T-cell (primary cell): ENCODE measurements around the gene SATB2. TPM values are rescaled to one million over a fixed set of nuclear protein-coding genes. Genes with fewer than 3 reads are reported as not detected.

ENCODE experiments used
- ATAC-seq, 4 experiments: fragments of 200-7000 bp in 3 of 4; fragments of 150-1000 bp in 1 of 4; cut with Tn5 transposase; replicated peaks in 1 of 4; 1 replicate in 3 of 4; 2 replicates in 1 of 4; pipeline ENCODE4 v1.10.0; 2021; ENCODE audit warnings: moderate library complexity in 3 of 4, mild to moderate bottlenecking in 2 of 4, moderate number of reproducible peaks in 1 of 4
- CTCF ChIA-PET, 2 donors: fragments of 300-600 bp; sonication (Branson Sonifier 250); formaldehyde crosslinking; loops; one replicate each; lab custom pipeline; 2022; ENCODE audit warnings: antibody characterized with exemption in 2 of 2; lab: Charles Lee
- POLR2A ChIA-PET, 2 donors: fragments of 300-600 bp; sonication (Branson Sonifier 250); formaldehyde crosslinking; loops; one replicate each; lab custom pipeline; 2022; ENCODE audit warnings: antibody characterized with exemption in 2 of 2; lab: Charles Lee
- DNase-seq, 35 experiments: peaks; one replicate each; pipeline versions ENCODE4 v3.0.0 to v3.0.0-alpha.2; 2013 to 2023
- H3K27ac ChIP-seq: one replicate; pipeline ENCODE4 v1.5.1; 2013; ENCODE audit warnings: low read length
- H3K27me3 ChIP-seq, 2 experiments: replicated peaks in 1 of 2; 1 replicate in 1 of 2; 2 replicates in 1 of 2; pipeline versions ENCODE4 v1.6.1 to v1.7.0; 2013; ENCODE audit warnings: low read length in 1 of 2, mixed read lengths in 1 of 2; ENCODE audit not compliant: control insufficient read depth in 2 of 2, insufficient read depth in 2 of 2; ENCODE audit errors: extremely low read depth in 1 of 2
- H3K36me3 ChIP-seq, 2 donors: 1 replicate in 1 of 2; 2 replicates in 1 of 2; pipeline versions ENCODE4 v1.6.1 to v1.7.0; 2013; ENCODE audit warnings: low read length in 1 of 2; ENCODE audit not compliant: control insufficient read depth in 2 of 2, insufficient read depth in 1 of 2; ENCODE audit errors: extremely low read depth in 1 of 2
- H3K4me1 ChIP-seq, 2 experiments: 1 replicate in 1 of 2; 2 replicates in 1 of 2; pipeline versions ENCODE4 v1.6.1 to v1.7.0; 2013; ENCODE audit warnings: low read length in 2 of 2, mixed read lengths in 1 of 2; ENCODE audit not compliant: insufficient read depth in 2 of 2, control insufficient read depth in 1 of 2; ENCODE audit errors: extremely low read depth in 1 of 2
- H3K4me3 ChIP-seq, 2 donors: 1 replicate in 1 of 2; 2 replicates in 1 of 2; pipeline versions ENCODE4 v1.5.1 to v1.7.0; 2013; ENCODE audit warnings: mild to moderate bottlenecking in 2 of 2, low read length in 1 of 2, moderate library complexity in 1 of 2; ENCODE audit not compliant: control insufficient read depth in 1 of 2; ENCODE audit errors: extremely low read depth in 1 of 2
- H3K9me3 ChIP-seq: 2 replicates; pipeline ENCODE4 v1.7.0; 2013
- H3K27ac Mint-ChIP-seq, 2 donors: one replicate each; pipeline ENCODE4 v1.8.0; 2020 to 2021; ENCODE audit warnings: mild to moderate bottlenecking in 2 of 2, mixed read lengths in 2 of 2
- H3K27me3 Mint-ChIP-seq, 2 donors: one replicate each; pipeline ENCODE4 v1.8.0; 2021 to 2022; ENCODE audit warnings: mixed read lengths in 2 of 2
- H3K36me3 Mint-ChIP-seq: one replicate; pipeline ENCODE4 v1.8.0; 2021; ENCODE audit warnings: mixed read lengths
- H3K4me1 Mint-ChIP-seq, 3 donors: one replicate each; pipeline ENCODE4 v1.8.0; 2020 to 2022; ENCODE audit warnings: mixed read lengths in 3 of 3, mild to moderate bottlenecking in 1 of 3
- H3K4me3 Mint-ChIP-seq, 3 donors: one replicate each; pipeline ENCODE4 v1.8.0; 2020 to 2022; ENCODE audit warnings: mild to moderate bottlenecking in 3 of 3, mixed read lengths in 3 of 3, moderate library complexity in 3 of 3
- H3K9me3 Mint-ChIP-seq, 3 donors: one replicate each; pipeline ENCODE4 v1.8.0; 2020 to 2022; ENCODE audit warnings: mixed read lengths in 3 of 3
- WGBS: methylation state at CpG from one replicate; pipeline ENCODE4 v1.1.5; 2013; ENCODE audit warnings: missing lambda C conversion rate; ENCODE audit not compliant: insufficient coverage; 5-methylcytosine and 5-hydroxymethylcytosine counted together
- total RNA-seq, 35 experiments: library from RNA in 6 of 35; stranded (reverse) in 6 of 35; fragments of 120-200 nt in 1 of 35; gene quantifications; one replicate each; pipeline versions ENCODE4 v1.2.1 to v1.2.4 and lab custom pipeline; 2013 to 2026

Gene SATB2
- total RNA-seq, 5 donors from 2014 or later (not counting 1 experiment from before 2014, with no cell fraction given): 0.15 to 0.54 (median 0.23) TPM

GRCh38 chr2:199407421-199407820 is 50.3 kb downstream of the SATB2 start:
- no peaks in the 10 kb centered on the region for H3K4me1 Mint-ChIP-seq
- Histone ChIP-seq H3K4me3 (no peak overlapping the region), H3K4me1 (no peaks in the 10 kb centered on the region), H3K36me3 (no peaks in the 10 kb centered on the region), H3K27me3 (no peaks in the 10 kb centered on the region), H3K27ac (no peak overlapping the region), H3K9me3 (no peaks in the 10 kb centered on the region)
- ChIA-PET CTCF (no interaction called here), POLR2A (no interaction called here)
- no peak overlapping the region for H3K27ac Mint-ChIP-seq
- H3K36me3 Mint-ChIP-seq: no peaks in the 10 kb centered on the region
- H3K27me3 Mint-ChIP-seq: peaks cover 8 to 24% of the 10 kb centered on the region in 2 donors
- H3K9me3 Mint-ChIP-seq: no peaks in the 10 kb centered on the region
- no peak for ATAC-seq
- DNase-seq: no peak
- H3K4me3 Mint-ChIP-seq: no peak overlapping the region

GRCh38 chr2:199405241-199405640 is 52.5 kb downstream of the SATB2 start:
- ChIA-PET POLR2A (no interaction called here), CTCF (no interaction called here)
- Mint-ChIP-seq H3K36me3 (no peaks in the 10 kb centered on the region), H3K27me3 (peaks cover 3 to 20% of the 10 kb centered on the region in 2 donors), H3K4me3 (no peak overlapping the region), H3K4me1 (no peaks in the 10 kb centered on the region), H3K27ac (no peak overlapping the region), H3K9me3 (no peaks in the 10 kb centered on the region)
- Histone ChIP-seq H3K4me1 (no peaks in the 10 kb centered on the region), H3K27me3 (no peaks in the 10 kb centered on the region), H3K4me3 (no peak overlapping the region), H3K9me3 (no peaks in the 10 kb centered on the region), H3K27ac (no peak overlapping the region), H3K36me3 (no peaks in the 10 kb centered on the region)
- ATAC-seq (no peak), DNase-seq (peak in 1 of 35 experiments; percentile 1)

- Mint-ChIP-seq H3K4me3 (no peak overlapping the region), H3K27ac (no peak overlapping the region), H3K4me1 (no peaks in the 10 kb centered on the region), H3K27me3 (peaks cover 3 to 20% of the 10 kb centered on the region in 2 donors), H3K36me3 (no peaks in the 10 kb centered on the region), H3K9me3 (no peaks in the 10 kb centered on the region)
- no peak for ATAC-seq
- DNase-seq: no peak
- Histone ChIP-seq H3K4me1 (no peaks in the 10 kb centered on the region), H3K27ac (no peak overlapping the region), H3K4me3 (no peak overlapping the region), H3K27me3 (no peaks in the 10 kb centered on the region), H3K36me3 (no peaks in the 10 kb centered on the region), H3K9me3 (no peaks in the 10 kb centered on the region)
- POLR2A ChIA-PET: no interaction called here
- CTCF ChIA-PET: no interaction called here
- no CpG with 5 or more reads among the region's 1 CpG for WGBS
Measured at GRCh38 chr2:199404841-199405240, 52.9 kb downstream of the SATB2 start.

GRCh38 chr2:199395311-199395710 is 62.4 kb downstream of the SATB2 start:
- POLR2A ChIA-PET: no interaction called here

GRCh38 chr2:199392363-199392762 is 65.4 kb downstream of the SATB2 start:
- Histone ChIP-seq H3K27me3 (no peaks in the 10 kb centered on the region), H3K27ac (no peak overlapping the region), H3K4me1 (no peaks in the 10 kb centered on the region), H3K9me3 (no peaks in the 10 kb centered on the region), H3K36me3 (no peaks in the 10 kb centered on the region), H3K4me3 (no peak overlapping the region)
- no peaks in the 10 kb centered on the region for H3K4me1 Mint-ChIP-seq
- no peaks in the 10 kb centered on the region for H3K36me3 Mint-ChIP-seq
- no peak overlapping the region for H3K27ac Mint-ChIP-seq
- H3K4me3 Mint-ChIP-seq: no peak overlapping the region
- CTCF ChIA-PET: no interaction called here
- ATAC-seq (no peak), DNase-seq (no peak)
- no peaks in the 10 kb centered on the region for H3K9me3 Mint-ChIP-seq
- POLR2A ChIA-PET: no interaction called here
- WGBS: no CpG with 5 or more reads among the region's 1 CpG
- peaks cover 3 to 7% of the 10 kb centered on the region in 2 donors for H3K27me3 Mint-ChIP-seq

More at GRCh38 chr2:199395311-199395710, 62.4 kb downstream of the SATB2 start:
- ATAC-seq (no peak), DNase-seq (no peak)
- Mint-ChIP-seq H3K27me3 (peaks cover 5 to 18% of the 10 kb centered on the region in 2 donors), H3K4me3 (no peak overlapping the region), H3K9me3 (no peaks in the 10 kb centered on the region), H3K4me1 (no peaks in the 10 kb centered on the region), H3K36me3 (no peaks in the 10 kb centered on the region), H3K27ac (no peak overlapping the region)
- no peaks in the 10 kb centered on the region for H3K36me3 ChIP-seq
- H3K27ac ChIP-seq: no peak overlapping the region
- peaks cover 0 to 4% of the 10 kb centered on the region in 2 experiments for H3K27me3 ChIP-seq
- H3K4me3 ChIP-seq: no peak overlapping the region
- no peaks in the 10 kb centered on the region for H3K4me1 ChIP-seq
- H3K9me3 ChIP-seq: no peaks in the 10 kb centered on the region
- CTCF ChIA-PET: no interaction called here

GRCh38 chr2:199388728-199389268 is 68.9 kb downstream of the SATB2 start:
- POLR2A ChIA-PET: no interaction called here

DNA sequence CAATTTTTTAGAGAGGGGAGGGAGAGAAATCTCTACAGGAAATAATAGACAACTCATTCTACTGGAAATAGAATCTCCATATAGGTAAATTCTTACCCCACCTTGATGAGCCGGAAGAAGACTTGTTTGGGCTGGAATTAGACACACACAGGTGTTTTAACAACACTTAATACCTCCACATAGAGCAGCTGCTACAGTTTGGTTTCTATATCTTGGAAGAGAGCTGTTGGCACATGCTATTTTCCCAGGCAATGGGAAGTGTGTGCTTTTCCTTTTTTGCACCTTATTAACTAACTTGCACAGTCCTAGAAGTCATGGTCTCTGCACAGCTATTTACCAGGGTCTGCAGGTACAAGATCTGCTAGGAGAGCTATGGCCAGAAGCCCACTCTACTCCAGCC is 73.7 kb downstream of the SATB2 start:
- no peaks in the 10 kb centered on the region for H3K4me1 ChIP-seq
- ChIA-PET POLR2A (no interaction called here), CTCF (no interaction called here)
- Mint-ChIP-seq H3K36me3 (no peaks in the 10 kb centered on the region), H3K4me3 (no peak overlapping the region), H3K9me3 (no peaks in the 10 kb centered on the region), H3K4me1 (no peaks in the 10 kb centered on the region), H3K27ac (no peak overlapping the region), H3K27me3 (peaks cover 13 to 32% of the 10 kb centered on the region in 2 donors)
- H3K36me3 ChIP-seq: no peaks in the 10 kb centered on the region
- H3K27me3 ChIP-seq: peaks cover 0 to 9% of the 10 kb centered on the region in 2 experiments
- H3K9me3 ChIP-seq: no peaks in the 10 kb centered on the region
- no peak for DNase-seq
- no peak overlapping the region for H3K27ac ChIP-seq
- H3K4me3 ChIP-seq: no peak overlapping the region
- no CpG with 5 or more reads among the region's 1 CpG for WGBS
- ATAC-seq: no peak

More at GRCh38 chr2:199388728-199389268, 68.9 kb downstream of the SATB2 start:
- Mint-ChIP-seq H3K27me3 (peaks cover 6 to 14% of the 10 kb centered on the region in 2 donors), H3K9me3 (no peaks in the 10 kb centered on the region), H3K27ac (no peak overlapping the region), H3K4me1 (no peaks in the 10 kb centered on the region), H3K36me3 (no peaks in the 10 kb centered on the region), H3K4me3 (no peak overlapping the region)
- no CpG with 5 or more reads among the region's 1 CpG for WGBS
- ATAC-seq: no peak
- Histone ChIP-seq H3K4me1 (no peaks in the 10 kb centered on the region), H3K36me3 (no peaks in the 10 kb centered on the region), H3K27ac (no peak overlapping the region), H3K27me3 (no peaks in the 10 kb centered on the region), H3K4me3 (no peak overlapping the region), H3K9me3 (no peaks in the 10 kb centered on the region)
- DNase-seq: no peak
- CTCF ChIA-PET: interaction anchor here in 1 of 2 donors (0.5 kb wide), 1 partner anchor 936 kb away, joined by 5 read pairs; no protein-coding TSS in a partner anchor
